GM12872 (cell line): ENCODE measurements around the gene BTBD7.

Experiments
- TF ChIP-seq, protein P1 (sequence below): IDR thresholded peaks from 3 replicates; pipeline ENCODE4 v1.5.1; 2011; ENCODE audit warnings: low read depth, mild to moderate bottlenecking, low read length, moderate library complexity; ENCODE audit not compliant: insufficient read depth

BTBD7 gene

GRCh38 chr14:93348292-93348691 lies 15.5 kb upstream of the BTBD7 start:
- TF ChIP-seq, protein P1, sequence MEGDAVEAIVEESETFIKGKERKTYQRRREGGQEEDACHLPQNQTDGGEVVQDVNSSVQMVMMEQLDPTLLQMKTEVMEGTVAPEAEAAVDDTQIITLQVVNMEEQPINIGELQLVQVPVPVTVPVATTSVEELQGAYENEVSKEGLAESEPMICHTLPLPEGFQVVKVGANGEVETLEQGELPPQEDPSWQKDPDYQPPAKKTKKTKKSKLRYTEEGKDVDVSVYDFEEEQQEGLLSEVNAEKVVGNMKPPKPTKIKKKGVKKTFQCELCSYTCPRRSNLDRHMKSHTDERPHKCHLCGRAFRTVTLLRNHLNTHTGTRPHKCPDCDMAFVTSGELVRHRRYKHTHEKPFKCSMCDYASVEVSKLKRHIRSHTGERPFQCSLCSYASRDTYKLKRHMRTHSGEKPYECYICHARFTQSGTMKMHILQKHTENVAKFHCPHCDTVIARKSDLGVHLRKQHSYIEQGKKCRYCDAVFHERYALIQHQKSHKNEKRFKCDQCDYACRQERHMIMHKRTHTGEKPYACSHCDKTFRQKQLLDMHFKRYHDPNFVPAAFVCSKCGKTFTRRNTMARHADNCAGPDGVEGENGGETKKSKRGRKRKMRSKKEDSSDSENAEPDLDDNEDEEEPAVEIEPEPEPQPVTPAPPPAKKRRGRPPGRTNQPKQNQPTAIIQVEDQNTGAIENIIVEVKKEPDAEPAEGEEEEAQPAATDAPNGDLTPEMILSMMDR, result no peak

DNA sequence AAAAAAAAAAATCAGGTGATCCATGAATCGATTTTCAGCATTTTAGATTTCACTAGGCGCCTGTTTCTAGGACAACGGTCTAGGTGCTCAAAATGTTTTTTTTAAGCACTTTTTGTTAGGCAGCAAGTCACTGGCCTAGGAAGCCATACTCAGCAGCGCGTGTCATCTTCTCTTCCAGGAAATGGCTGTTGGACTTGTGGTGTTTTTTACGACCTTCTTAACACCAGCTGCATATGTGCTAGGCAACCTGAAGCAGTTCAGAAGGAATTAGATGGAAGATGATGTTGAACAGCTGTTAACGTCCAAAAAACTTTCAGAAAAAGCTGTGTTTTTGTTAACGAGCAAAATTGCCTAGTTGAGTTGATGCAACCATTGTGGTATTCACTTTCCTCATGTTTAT lies 15.0 kb upstream of the BTBD7 start:
- TF ChIP-seq, protein P1, result no peak

GRCh38 chr14:93346926-93347721 lies 14.3 kb upstream of the BTBD7 start, which contains the start of gene COX8C:
Gene COX8C, plus strand, starts transcription at chr14:93347182. Its CDS starts 87 bp downstream, at chr14:93347269.
- TF ChIP-seq, protein P1, result no peak

DNA sequence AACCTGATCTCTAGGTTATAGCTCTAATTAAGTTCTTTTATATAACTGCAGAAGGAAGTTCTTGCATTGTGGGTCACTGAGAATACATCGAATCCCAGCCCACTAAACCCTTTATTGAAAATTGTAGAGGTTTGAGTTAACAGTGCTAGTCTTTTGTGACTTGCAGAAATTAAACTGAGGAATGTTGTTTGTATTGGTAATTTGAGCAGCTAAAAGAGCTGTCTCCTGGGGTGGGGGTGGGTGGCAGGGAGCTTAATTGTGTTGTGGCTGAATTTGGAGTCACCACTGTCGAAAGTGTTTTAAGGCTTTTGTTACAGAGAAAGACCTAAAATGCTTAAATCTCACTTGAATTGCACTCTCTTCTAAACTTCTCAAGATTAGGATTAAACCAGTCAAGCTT lies 11.0 kb upstream of the BTBD7 start:
- TF ChIP-seq, protein P1, result no peak

- TF ChIP-seq, protein P1, result no peak
These were observed 10.4 kb upstream of the BTBD7 start for GRCh38 chr14:93343266-93343665.

DNA sequence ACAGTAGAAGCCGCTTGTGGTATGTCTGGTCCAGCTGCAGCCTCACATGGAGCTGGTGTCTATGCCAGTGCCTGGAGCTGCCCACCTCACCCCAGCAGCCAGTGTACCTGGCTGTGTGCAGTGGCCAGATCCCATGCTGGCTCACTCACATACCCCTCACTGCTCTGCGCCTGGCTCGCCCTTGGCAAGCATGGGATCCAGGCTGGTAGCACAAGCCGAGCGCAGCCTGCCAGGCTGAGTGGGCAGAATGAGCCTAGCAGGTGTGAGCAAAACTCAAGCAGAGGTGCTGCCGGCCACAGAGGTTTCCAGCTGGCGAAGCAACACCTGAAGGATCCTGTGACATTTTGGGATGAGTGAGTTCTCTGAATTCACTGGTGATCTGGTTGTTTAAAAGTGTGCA lies 5.0 kb upstream of the BTBD7 start:
- TF ChIP-seq, protein P1, result no peak

GRCh38 chr14:93337143-93337753 lies 4.4 kb upstream of the BTBD7 start:
- TF ChIP-seq, protein P1, result no peak
